OCI-LY7 (cell line): Measurements from ENCODE around the gene GALNT1.

Source experiments
- CTCF ChIP-seq: fragments of 200-600 bp; sonication (generic); conservative IDR thresholded peaks from 2 replicates; pipeline ENCODE4 v1.5.1; 2014; ENCODE audit warnings: mild to moderate bottlenecking, antibody characterized with exemption, low read length, moderate library complexity, mixed read lengths
- EZH2phosphoT487 ChIP-seq: fragments of 200-600 bp; sonication (generic); IDR thresholded peaks from 2 replicates; pipeline ENCODE4 v1.6.1; 2018; ENCODE audit warnings: low read depth, borderline replicate concordance, mild to moderate bottlenecking, mixed run types, antibody characterized with exemption, low read length, moderate library complexity, mixed read lengths

DNA sequence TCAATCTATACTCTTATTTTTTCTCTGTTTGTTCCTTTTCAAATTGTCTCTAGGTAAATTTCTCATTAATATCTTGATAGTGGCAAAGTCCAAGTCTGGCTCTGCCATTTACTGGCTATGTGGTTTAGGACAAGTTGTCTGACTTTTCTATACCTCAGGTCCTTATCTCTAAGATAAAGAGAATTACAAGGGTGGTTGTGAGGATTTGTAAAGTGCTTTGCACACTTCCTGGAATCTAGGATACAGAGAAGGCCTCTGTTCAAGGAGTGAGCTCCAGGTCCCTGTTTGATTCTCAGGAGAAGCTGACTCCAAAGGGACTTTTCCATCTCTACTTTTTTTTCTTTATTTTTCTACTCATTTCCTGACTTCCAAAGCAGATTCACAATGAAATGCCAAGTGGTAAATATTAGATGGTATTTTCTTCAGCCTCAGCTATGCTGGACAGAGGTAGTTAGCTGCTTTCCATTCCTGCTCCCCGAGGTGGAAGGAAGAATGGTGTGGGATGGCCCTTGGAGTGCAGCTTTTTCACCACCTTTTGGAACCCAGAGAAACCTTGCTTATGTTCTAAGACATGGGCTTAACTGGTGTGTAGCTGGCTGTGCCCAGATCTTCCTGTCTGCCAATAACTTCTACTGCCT is 90.5 kb downstream of the GALNT1 start:
- TF ChIP-seq CTCF = no peak
- TF ChIP-seq EZH2phosphoT487 = no peak
